ENCODE data around the gene NT5C3A.
A peak's percentile ranks its signal among the peaks of the same experiment; 100 is the strongest.
"Not testable (repeated sequence)": the region's sequence is repeated elsewhere in the genome, so short reads cannot be mapped to it uniquely, and the experiment has no call there.

NT5C3A gene

GRCh38 chr7:33040803-33041516 is 21.6 kb downstream of the NT5C3A start:
- DNase-seq = peak; percentile 29 to 31

- no peak for DNase-seq
These were observed 22.7 kb downstream of the NT5C3A start for GRCh38 chr7:33039903-33040292.

- peak; percentile 17 to 35 for DNase-seq
These were observed 23.2 kb downstream of the NT5C3A start for GRCh38 chr7:33039257-33039902.

- no peak for DNase-seq
These were observed 23.9 kb downstream of the NT5C3A start for GRCh38 chr7:33038639-33039038.

- DNase-seq = no peak
These were observed 26.8 kb downstream of the NT5C3A start for GRCh38 chr7:33035776-33036175.

DNA sequence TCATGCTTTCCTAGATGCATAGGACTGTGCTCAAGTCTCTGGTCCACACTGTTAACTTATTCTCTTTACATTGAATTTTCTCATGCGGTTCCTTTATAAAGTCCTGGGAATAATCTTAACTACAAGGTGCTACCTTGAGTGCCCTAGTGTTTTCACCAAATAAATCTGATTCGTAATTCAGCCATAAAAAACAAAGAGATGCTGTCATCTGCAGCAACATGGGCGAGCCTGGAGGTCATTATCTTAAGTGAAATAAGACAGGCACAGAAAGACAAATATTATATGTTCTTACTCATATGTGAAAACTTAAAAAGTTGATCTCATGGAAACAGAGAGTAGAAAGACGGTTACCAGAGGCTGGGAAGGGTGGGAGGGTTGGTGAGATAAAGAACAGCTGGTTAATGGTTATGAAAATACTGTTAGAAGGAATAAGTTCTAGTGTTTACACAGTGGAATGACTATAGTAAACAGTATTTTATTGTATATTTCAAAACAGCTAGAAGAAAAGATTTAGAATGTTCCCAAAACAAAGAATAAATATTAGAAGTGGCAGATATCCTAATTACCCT is 38.3 kb downstream of the NT5C3A start:
- no peak for DNase-seq

GRCh38 chr7:33012364-33012763 is 50.2 kb downstream of the NT5C3A start:
- DNase-seq = no peak

- no peak for DNase-seq
These were observed 52.8 kb downstream of the NT5C3A start for GRCh38 chr7:33009734-33010133.

DNA sequence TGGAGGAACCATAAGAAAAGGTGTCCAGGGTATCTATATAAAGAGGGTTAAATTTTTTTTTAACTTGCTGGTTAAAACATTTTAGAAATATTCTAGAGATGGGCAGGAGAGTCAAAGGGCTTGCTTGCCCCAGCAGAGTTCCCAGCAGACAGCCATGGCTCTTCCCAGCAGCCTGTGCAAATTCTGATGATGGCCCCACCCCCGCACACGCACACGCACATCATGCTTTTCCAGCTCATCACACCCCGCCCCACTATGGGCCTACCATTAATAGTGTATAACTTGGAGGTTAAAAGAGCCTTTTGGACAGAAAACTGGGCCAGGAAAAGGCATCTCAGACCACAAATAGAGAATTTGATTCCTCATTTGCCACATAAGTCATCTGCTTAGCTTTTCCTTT is 56.9 kb downstream of the NT5C3A start:
- DNase-seq = not testable (repeated sequence)

GRCh38 chr7:33005193-33005592 is 57.4 kb downstream of the NT5C3A start:
- DNase-seq = not testable (repeated sequence)

DNA sequence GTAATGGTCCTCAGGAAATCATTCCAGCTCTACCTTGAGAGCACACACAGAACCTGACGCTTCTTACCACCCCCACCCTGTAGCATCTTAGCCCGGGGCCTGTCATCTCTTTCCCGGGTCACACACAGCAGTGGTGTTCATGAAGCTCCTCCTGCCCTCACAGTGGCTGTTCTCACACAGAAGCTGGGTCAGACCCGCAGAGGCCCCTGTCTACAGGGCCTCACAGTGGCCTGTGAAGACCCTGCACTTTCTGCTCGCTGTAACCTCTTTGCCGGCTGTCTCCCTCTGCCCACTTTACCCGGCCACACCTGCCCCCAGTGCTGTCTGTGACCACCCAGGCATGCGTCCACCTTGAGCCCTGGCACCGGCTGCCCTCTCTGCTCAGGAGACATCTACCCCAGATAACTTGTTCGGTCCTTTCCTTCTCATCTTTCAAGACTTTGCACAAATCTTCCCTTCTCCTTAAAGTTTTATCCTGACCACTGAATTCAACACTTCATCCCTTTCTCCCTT is 58.4 kb downstream of the NT5C3A start:
- not testable (repeated sequence) for DNase-seq

- not testable (repeated sequence) for DNase-seq
These were observed 59.5 kb downstream of the NT5C3A start for GRCh38 chr7:33003111-33003510.

- DNase-seq = not testable (repeated sequence)
These were observed 63.2 kb downstream of the NT5C3A start for GRCh38 chr7:32999380-32999779.

DNA sequence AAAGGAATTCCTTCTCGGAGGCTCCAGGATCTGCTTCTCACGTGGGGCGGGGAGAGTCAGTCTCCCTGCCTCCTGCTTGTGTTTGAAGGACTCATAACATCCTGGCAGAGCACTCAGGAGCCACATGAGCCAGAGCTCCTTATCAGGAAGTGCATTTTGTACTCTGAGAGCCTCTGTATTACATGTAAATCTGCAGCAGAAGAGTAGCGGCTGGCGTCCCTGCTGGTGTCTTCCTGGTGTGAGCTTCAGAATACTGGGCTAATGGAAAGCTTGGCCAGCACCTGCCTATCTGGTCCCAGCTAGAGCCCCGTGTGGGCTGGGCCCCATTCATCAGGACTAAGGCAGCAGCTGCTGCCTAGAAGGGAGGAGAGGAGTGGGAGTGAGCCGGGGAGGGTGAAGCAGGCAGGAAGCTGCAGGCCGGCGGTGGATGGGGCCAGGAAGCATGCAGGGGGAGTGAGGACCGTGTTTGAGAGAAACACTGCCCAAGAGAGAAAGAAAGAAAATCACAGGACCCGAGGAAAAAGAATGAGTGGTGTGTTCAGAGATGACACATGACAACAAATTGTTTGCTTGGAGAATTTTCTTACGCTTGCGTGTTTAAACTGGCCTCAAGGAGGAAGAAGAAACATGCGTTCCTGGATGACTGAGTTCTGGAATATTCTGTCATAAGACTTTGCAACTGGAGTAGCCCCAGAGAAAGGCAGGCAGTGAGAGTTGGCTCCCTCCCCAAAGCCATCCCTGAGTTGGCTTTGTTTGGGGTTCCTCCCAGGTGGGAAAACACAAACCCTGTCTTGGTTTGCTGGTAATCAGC is 64.0 kb downstream of the NT5C3A start:
- not testable (repeated sequence) for DNase-seq

DNA sequence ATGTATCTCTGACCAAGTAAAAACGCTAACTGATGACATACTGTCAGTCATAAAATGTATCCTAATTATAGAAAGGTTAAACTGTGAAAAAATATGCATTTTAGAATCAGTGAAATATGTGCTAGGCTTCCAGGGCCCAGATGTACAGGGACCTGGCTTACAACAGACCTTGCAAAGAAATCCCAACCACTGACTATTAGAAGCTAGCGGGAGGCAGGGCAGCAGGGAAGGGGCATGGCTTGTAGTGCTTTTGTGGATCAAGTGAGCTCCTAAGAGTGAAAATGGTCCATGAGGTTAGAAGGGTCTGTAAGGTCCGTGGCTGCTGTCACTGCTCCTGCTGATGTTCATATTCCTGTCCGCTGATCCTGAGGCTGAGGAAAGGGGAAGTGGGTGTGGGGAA is 64.6 kb downstream of the NT5C3A start:
- DNase-seq = not testable (repeated sequence)

DNA sequence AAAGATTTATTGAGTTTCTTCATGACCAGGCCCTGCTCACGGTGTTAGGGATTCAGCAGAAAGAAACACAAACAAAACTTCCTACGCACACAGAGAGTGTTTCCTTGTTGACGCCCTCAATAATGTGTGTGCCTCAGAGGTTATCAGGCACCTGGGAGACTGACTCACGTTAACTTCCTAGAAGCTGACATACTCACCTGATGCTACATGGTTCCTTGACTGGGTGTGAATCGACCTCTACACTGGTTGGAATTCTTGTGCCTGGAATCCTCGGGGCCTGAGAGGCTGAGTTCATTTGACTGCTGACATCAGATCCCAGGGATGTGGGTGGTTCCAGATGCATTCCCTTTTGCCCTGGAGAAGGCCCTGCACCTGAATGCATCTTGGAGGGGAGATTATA is 69.8 kb downstream of the NT5C3A start:
- DNase-seq = not testable (repeated sequence)

- DNase-seq = not testable (repeated sequence)
These were observed 70.4 kb downstream of the NT5C3A start for GRCh38 chr7:32991975-32992700.

GRCh38 chr7:32991068-32991585 is 71.4 kb downstream of the NT5C3A start:
- DNase-seq = not testable (repeated sequence)

DNA sequence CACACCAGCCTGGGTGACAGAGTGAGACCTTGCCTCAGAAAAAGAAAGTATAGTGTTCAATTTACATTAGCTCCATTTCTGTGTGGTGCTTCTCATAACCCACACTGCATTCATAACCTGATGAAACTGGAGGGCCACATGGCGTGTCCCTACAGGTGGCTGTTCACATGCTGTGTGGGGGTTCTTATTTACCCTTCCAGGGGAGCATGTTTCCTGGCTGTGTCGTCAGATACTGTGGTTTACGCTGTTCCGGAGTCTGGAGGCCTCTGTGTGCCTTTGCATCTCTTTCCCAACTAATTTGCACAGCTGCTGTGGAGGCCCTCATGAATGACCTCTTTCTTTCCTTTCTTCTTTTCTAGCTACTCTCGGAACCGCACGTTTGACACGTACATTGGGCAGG is 74.4 kb downstream of the NT5C3A start:
- not testable (repeated sequence) for DNase-seq

DNA sequence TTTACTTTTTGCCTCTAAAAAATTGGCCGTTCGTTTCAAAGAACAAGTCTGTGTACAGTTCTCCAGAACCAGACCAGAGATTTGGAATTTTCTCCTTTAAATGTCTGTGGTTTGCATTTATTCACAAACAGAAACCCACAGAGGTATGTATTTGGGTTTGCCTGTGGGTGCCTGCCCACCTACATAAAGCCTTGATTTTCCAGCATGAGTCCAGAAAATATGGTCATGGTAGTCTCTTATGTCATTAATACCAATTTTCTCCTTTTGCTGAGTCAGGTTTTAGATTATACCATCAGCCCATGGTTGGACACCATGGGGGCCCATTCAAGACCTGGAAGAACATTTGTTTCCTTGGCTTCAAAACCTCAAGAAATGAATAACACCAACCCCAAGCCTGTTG is 82.7 kb downstream of the NT5C3A start:
- not testable (repeated sequence) for DNase-seq

- DNase-seq = not testable (repeated sequence)
These were observed 83.3 kb downstream of the NT5C3A start for GRCh38 chr7:32979246-32979645.

DNA sequence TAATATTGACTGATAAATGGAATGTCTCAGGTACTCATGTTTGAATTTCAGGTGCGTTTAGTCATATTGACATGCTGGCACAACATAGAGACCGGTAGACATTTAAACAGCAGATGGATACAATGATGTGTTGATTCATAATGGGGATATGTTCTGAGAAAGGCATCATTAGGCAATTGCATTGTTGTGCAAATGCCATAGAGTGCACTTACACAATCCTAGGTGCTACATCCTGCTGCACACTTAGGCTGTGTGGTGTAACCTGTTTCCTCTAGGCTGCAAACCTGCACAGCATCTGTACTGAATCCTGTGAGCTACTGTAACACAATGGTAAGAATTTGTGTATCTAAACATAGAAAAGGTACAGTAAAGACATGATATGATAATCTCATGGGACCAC is 85.4 kb downstream of the NT5C3A start:
- DNase-seq = peak; percentile 53 to 59
